ENCODE results near the gene TST.

DNA sequence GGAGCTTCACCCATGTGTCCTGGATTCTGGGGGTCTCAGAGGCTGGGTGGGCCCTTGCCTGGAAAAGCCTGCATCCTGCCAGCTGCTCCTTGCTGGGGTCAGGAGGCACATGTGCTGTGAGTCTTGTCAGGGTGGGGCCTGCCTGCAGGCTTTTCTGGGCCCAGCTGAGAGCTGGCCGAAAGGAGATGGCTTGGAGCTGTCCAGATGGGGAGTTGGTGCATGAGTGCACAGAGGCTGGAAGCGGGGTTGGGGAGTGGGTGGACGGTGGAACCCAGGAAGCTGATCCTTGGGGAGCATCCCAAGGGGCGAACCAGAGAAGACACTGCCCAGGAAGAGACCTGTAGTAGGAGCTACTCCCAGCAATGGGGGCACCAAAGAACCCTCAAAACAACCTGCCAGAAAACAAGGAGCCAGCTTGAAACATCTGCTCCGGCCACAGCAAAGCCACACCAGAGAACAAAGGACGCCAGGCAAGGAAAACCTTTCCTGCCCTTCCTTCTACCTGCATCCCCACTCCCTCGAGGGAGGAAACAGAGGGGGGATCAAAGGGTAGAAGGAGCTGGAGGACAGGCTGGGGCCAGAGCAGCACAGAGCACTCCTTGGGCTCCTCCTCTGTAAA, 24.1 kb upstream of the TST start:
- no peak for TF ChIP-seq POLR2A (IDR thresholded peaks at IDR 0.05)
- TF ChIP-seq, protein P1, sequence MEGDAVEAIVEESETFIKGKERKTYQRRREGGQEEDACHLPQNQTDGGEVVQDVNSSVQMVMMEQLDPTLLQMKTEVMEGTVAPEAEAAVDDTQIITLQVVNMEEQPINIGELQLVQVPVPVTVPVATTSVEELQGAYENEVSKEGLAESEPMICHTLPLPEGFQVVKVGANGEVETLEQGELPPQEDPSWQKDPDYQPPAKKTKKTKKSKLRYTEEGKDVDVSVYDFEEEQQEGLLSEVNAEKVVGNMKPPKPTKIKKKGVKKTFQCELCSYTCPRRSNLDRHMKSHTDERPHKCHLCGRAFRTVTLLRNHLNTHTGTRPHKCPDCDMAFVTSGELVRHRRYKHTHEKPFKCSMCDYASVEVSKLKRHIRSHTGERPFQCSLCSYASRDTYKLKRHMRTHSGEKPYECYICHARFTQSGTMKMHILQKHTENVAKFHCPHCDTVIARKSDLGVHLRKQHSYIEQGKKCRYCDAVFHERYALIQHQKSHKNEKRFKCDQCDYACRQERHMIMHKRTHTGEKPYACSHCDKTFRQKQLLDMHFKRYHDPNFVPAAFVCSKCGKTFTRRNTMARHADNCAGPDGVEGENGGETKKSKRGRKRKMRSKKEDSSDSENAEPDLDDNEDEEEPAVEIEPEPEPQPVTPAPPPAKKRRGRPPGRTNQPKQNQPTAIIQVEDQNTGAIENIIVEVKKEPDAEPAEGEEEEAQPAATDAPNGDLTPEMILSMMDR (IDR thresholded peaks at IDR 0.05) = no peak

Data from heart left ventricle (tissue), 13 donors.